Measurements from ENCODE around the gene ADAT3. TPM values are rescaled to one million over a fixed set of nuclear protein-coding genes. Genes with fewer than 3 reads are reported as not detected.

ADAT3 gene
- total and polyA plus RNA-seq, 2 donors (not counting 1 experiment from before 2014, with no cell fraction given): 0.42 to 1.7 TPM

- no peaks in the 10 kb centered on the region for H3K36me3 ChIP-seq (ENCODE audit: control insufficient read depth, insufficient read depth, low read length)
- peak within 1 kb of the TSS; percentile 78 to 87 (median 84) for H3K4me3 ChIP-seq (replicated peaks in 1 of 4; ENCODE audit: control extremely low read depth in 1 of 4, insufficient read depth in 1 of 4, low read depth in 3 of 4, low read length in 4 of 4)
- H4K20me1 ChIP-seq (ENCODE audit: control insufficient read depth, extremely low read depth, insufficient read depth, low read length): no peaks in the 10 kb centered on the region
- peaks cover 45% of the 10 kb centered on the region for H3K79me2 ChIP-seq (ENCODE audit: control insufficient read depth, insufficient read depth, low read length)
- TF ChIP-seq EZH2 (IDR thresholded peaks at IDR 0.05; ENCODE audit: low read length, missing control alignments): no peak
- TF ChIP-seq, protein P1, sequence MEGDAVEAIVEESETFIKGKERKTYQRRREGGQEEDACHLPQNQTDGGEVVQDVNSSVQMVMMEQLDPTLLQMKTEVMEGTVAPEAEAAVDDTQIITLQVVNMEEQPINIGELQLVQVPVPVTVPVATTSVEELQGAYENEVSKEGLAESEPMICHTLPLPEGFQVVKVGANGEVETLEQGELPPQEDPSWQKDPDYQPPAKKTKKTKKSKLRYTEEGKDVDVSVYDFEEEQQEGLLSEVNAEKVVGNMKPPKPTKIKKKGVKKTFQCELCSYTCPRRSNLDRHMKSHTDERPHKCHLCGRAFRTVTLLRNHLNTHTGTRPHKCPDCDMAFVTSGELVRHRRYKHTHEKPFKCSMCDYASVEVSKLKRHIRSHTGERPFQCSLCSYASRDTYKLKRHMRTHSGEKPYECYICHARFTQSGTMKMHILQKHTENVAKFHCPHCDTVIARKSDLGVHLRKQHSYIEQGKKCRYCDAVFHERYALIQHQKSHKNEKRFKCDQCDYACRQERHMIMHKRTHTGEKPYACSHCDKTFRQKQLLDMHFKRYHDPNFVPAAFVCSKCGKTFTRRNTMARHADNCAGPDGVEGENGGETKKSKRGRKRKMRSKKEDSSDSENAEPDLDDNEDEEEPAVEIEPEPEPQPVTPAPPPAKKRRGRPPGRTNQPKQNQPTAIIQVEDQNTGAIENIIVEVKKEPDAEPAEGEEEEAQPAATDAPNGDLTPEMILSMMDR (conservative IDR thresholded peaks at IDR 0.05 in 1 of 2, IDR thresholded peaks at IDR 0.05 in 1 of 2; ENCODE audit: low read depth in 1 of 2, low read length in 2 of 2): no peak
- H3K27ac ChIP-seq (ENCODE audit: insufficient read depth, low read length): peak within 1 kb of the TSS; percentile 100
- no peaks in the 10 kb centered on the region for H3K27me3 ChIP-seq (ENCODE audit: control insufficient read depth, insufficient read depth, low read length)
- H3K9me3 ChIP-seq (ENCODE audit: control insufficient read depth, insufficient read depth, low read depth, low read length): no peaks in the 10 kb centered on the region
- H3K4me1 ChIP-seq (ENCODE audit: control insufficient read depth, extremely low read depth, insufficient read depth, low read length): peaks cover 13% of the 10 kb centered on the region
- H2AFZ ChIP-seq (ENCODE audit: low read length): peak within 1 kb of the TSS; percentile 60
- H3K9ac ChIP-seq (ENCODE audit: insufficient read depth, low read length): peak within 1 kb of the TSS; percentile 98
- DNase-seq (ENCODE audit: low read depth in 2 of 2): no peak
- H3K4me2 ChIP-seq (ENCODE audit: extremely low read depth, insufficient read depth, low read length): peak within 1 kb of the TSS; percentile 96
Measured at GRCh38 chr19:1941146-1942077, 36.2 kb downstream of the ADAT3 start, which contains the start of gene CSNK1G2. Gene CSNK1G2 (plus strand): TSS chr19:1941172. CDS start chr19:1969773, 28,601 bp downstream.

- no peaks in the 10 kb centered on the region for H3K36me3 ChIP-seq (ENCODE audit: control insufficient read depth, insufficient read depth, low read length)
- no peaks in the 10 kb centered on the region for H3K9me3 ChIP-seq (ENCODE audit: control insufficient read depth, insufficient read depth, low read depth, low read length)
- H4K20me1 ChIP-seq (ENCODE audit: control insufficient read depth, extremely low read depth, insufficient read depth, low read length): no peaks in the 10 kb centered on the region
- H3K79me2 ChIP-seq (ENCODE audit: control insufficient read depth, insufficient read depth, low read length): peaks cover 52% of the 10 kb centered on the region
- no peaks in the 10 kb centered on the region for H3K27me3 ChIP-seq (ENCODE audit: control insufficient read depth, insufficient read depth, low read length)
- H2AFZ ChIP-seq (ENCODE audit: low read length): peak overlapping the region; percentile 41
- H3K4me1 ChIP-seq (ENCODE audit: control insufficient read depth, extremely low read depth, insufficient read depth, low read length): peaks cover 13% of the 10 kb centered on the region
- peak overlapping the region; percentile 76 to 87 (median 84) for H3K4me3 ChIP-seq (replicated peaks in 1 of 4; ENCODE audit: control extremely low read depth in 1 of 4, insufficient read depth in 1 of 4, low read depth in 3 of 4, low read length in 4 of 4)
- peak overlapping the region; percentile 98 for H3K9ac ChIP-seq (ENCODE audit: insufficient read depth, low read length)
- H3K27ac ChIP-seq (ENCODE audit: insufficient read depth, low read length): peak overlapping the region; percentile 90
- TF ChIP-seq EZH2 (IDR thresholded peaks at IDR 0.05; ENCODE audit: low read length, missing control alignments): no peak
- TF ChIP-seq, protein P1 (conservative IDR thresholded peaks at IDR 0.05 in 1 of 2, IDR thresholded peaks at IDR 0.05 in 1 of 2; ENCODE audit: low read depth in 1 of 2, low read length in 2 of 2): no peak
- DNase-seq (ENCODE audit: low read depth in 2 of 2): peak; percentile 58 to 73
- H3K4me2 ChIP-seq (ENCODE audit: extremely low read depth, insufficient read depth, low read length): peak overlapping the region; percentile 96
Measured at GRCh38 chr19:1942078-1942933, 37.1 kb downstream of the ADAT3 start.
